Measurements from ENCODE around the gene VWF.

The VWF gene

GRCh38 chr12:5908251-5908650 is 216.2 kb downstream of the VWF start:
- DNase-seq: no peak

DNA sequence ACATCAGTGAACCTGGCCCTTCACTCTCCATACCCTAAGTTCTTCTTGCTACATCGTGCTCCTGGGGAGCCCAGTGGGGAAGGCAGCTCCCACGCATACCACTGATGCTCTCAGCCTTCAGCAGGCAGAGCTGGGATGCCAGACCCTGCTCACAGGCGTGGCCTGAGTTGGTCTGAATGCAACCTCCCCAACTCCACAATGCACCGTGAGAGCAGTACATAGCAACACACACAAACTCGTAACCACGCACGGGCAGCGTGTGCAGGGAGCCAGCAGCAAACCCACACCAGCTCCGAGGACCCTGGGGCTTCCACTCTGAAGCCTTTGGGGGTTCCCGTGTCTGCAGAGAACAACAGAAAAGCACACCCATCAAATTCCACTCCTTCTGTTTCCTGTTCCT is 216.7 kb downstream of the VWF start:
- no peak for DNase-seq

DNA sequence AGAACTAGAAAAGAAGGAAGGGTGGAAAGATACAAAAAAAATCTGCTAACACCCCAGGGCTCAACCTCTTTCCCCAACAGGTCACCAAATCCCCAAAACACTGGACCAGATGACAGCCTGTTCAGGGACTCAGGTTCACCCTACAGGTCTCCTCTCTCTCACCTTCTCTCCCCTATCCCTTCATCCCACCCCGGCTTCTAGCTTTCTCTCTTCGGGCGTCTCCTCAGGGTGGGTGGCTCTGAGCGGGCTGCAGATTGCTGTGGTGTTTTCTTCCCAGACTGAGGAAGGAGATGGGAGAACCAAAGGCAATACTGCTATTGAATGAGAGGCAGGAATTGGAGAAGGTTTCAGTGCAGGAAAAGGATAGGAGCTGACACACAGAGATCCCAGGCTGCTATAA is 218.7 kb downstream of the VWF start:
- no peak for DNase-seq

GRCh38 chr12:5904969-5905368 is 219.5 kb downstream of the VWF start:
- no peak for DNase-seq

- no peak for DNase-seq
Measured at GRCh38 chr12:5904441-5904840, 220.0 kb downstream of the VWF start.

DNA sequence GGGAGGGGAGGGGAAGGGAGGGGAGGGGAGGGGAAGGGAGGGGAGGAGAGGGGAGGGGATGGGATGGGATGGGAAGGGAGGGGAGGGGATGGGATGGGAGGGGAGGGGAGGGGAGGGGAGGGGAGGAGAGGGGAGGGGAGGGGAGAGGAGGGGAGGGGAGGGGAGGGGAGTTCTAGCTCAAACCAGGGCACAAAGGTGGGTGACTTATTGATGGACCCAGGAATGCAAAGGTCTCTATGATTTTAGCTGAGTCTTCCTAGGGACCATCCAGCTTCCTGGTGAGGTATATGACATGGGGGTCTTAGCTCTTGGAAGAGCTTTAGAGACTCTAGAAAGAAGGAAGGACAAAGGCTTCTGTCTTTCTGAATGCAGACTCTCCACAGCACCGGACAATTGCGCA is 221.7 kb downstream of the VWF start:
- no peak for DNase-seq

- no peak for DNase-seq
Measured at GRCh38 chr12:5901416-5901815, 223.1 kb downstream of the VWF start.

GRCh38 chr12:5900533-5901205 is 223.8 kb downstream of the VWF start:
- no peak for DNase-seq

GRCh38 chr12:5900076-5900475 is 224.4 kb downstream of the VWF start:
- DNase-seq: no peak

- DNase-seq: no peak
Measured at GRCh38 chr12:5899675-5900074, 224.8 kb downstream of the VWF start.

GRCh38 chr12:5898874-5899273 is 225.6 kb downstream of the VWF start:
- no peak for DNase-seq
